ENCODE measurements around the gene SEZ6. TPM values are rescaled to one million over a fixed set of nuclear protein-coding genes. Genes with fewer than 3 reads are reported as not detected.

Gene SEZ6
- total and polyA plus RNA-seq, 2 of the 4 experiments (the other 2 are of a cell fraction): not detected

- Histone ChIP-seq H2BK120ac (ENCODE audit: low read depth, low read length) (no peak overlapping the region), H3K36me3 (ENCODE audit: control insufficient read depth, insufficient read depth, low read length) (no peaks in the 10 kb centered on the region), H2BK15ac (ENCODE audit: low read depth, low read length) (no peak overlapping the region), H4K8ac (ENCODE audit: low read depth in 2 of 2, low read length in 2 of 2) (no peak overlapping the region), H3K23ac (ENCODE audit: low read depth, low read length) (no peak overlapping the region), H4K5ac (ENCODE audit: low read depth, low read length) (no peak overlapping the region), H3K4ac (ENCODE audit: low read depth, low read length) (no peak overlapping the region), H2AK9ac (replicated peaks; ENCODE audit: low read depth, low read length, poor library complexity) (peak overlapping the region; percentile 5), H3K4me2 (ENCODE audit: low read depth, low read length) (no peak overlapping the region), H3K9me3 (ENCODE audit: control insufficient read depth, insufficient read depth, low read length) (no peaks in the 10 kb centered on the region), H2BK20ac (ENCODE audit: low read depth, low read length) (no peak overlapping the region), H3K14ac (replicated peaks; ENCODE audit: low read depth, low read length) (no peak overlapping the region), H2AK5ac (ENCODE audit: low read depth, low read length) (no peak overlapping the region), H3K79me1 (ENCODE audit: low read depth in 1 of 2, low read length in 2 of 2) (no peaks in the 10 kb centered on the region), H2AFZ (replicated peaks; ENCODE audit: low read length, poor library complexity) (no peak overlapping the region), H3K9me1 (ENCODE audit: insufficient read depth, low read length) (0 out of 2 replicates have a peak, but pooled peaks cover 5% of the 10 kb centered on the region), H3K9ac (ENCODE audit: low read depth, low read length) (no peak overlapping the region), H3K4me1 (ENCODE audit: control insufficient read depth, insufficient read depth, low read length) (no peaks in the 10 kb centered on the region), H4K20me1 (ENCODE audit: insufficient read depth, low read length) (no peaks in the 10 kb centered on the region; the same call in 1 of the 2 replicates), H2BK5ac (ENCODE audit: low read depth, low read length, poor library complexity, severe bottlenecking) (no peak overlapping the region), H3K56ac (ENCODE audit: extremely low read depth, insufficient read depth, low read length) (no peak overlapping the region), H4K91ac (ENCODE audit: insufficient read depth, low read depth, low read length) (no peak overlapping the region), H3K4me3 (ENCODE audit: insufficient read depth, low read depth, low read length) (no peak overlapping the region), H3K27me3 (ENCODE audit: control insufficient read depth, insufficient read depth, low read length) (peaks cover 40% of the 10 kb centered on the region), H3K27ac (ENCODE audit: insufficient read depth, low read length) (no peak overlapping the region), H3K18ac (ENCODE audit: low read depth, low read length) (no peak overlapping the region)
- no peak for TF ChIP-seq SMC3 (IDR thresholded peaks at IDR 0.05; ENCODE audit: low read depth, low read length)
- CTCF ChIA-PET: no interaction called here
- no peak for ATAC-seq (ENCODE audit: low read depth)
- intact Hi-C loops (cut with micrococcal nuclease): no loop called here
- POLR2A ChIA-PET (ENCODE audit: unreplicated experiment): no interaction called here
- no TSS peak for BruUV-seq (replicated peaks)
- DNase-seq: no peak
- 50% methylated on average over 2 of the region's 11 CpGs; no CpG with 5 or more reads in 1 of the 2 experiments for WGBS, 2 experiments (ENCODE audit: extremely low coverage in 2 of 2, insufficient read length in 1 of 2)
- in situ Hi-C loops (cut with MboI; ENCODE audit: low sequenced_read_pairs): no loop called here
- dilution Hi-C loops (cut with HindIII; ENCODE audit: low sequenced_read_pairs, unreplicated experiment): no loop called here
Measured at GRCh38 chr17:28992625-28993600, 12.9 kb downstream of the SEZ6 start.
